Osteocyte (in vitro differentiated cells): ENCODE results near the gene BCAR1. TPM values are rescaled to one million over a fixed set of nuclear protein-coding genes. Genes with fewer than 3 reads are reported as not detected.
A peak's percentile ranks its signal among the peaks of the same experiment; 100 is the strongest.

ENCODE experiments used
- DNase-seq: peaks from one replicate; pipeline ENCODE4 v3.0.0; 2021; ENCODE audit warnings: mixed read lengths; ENCODE audit not compliant: unreplicated experiment; ENCODE audit errors: extremely low spot score
- H3K27ac Mint-ChIP-seq: one replicate; pipeline ENCODE4 v1.8.0; 2021; ENCODE audit warnings: mild to moderate bottlenecking, mixed read lengths; ENCODE audit not compliant: unreplicated experiment
- H3K27me3 Mint-ChIP-seq: one replicate; pipeline ENCODE4 v1.8.0; 2021; ENCODE audit warnings: mixed read lengths; ENCODE audit not compliant: unreplicated experiment
- H3K36me3 Mint-ChIP-seq: one replicate; pipeline ENCODE4 v1.8.0; 2021; ENCODE audit warnings: mixed read lengths; ENCODE audit not compliant: unreplicated experiment
- H3K4me1 Mint-ChIP-seq: one replicate; pipeline ENCODE4 v1.8.0; 2021; ENCODE audit warnings: mixed read lengths; ENCODE audit not compliant: unreplicated experiment
- H3K4me3 Mint-ChIP-seq: one replicate; pipeline ENCODE4 v1.8.0; 2021; ENCODE audit warnings: mild to moderate bottlenecking, moderate library complexity, mixed read lengths; ENCODE audit not compliant: unreplicated experiment
- H3K9me3 Mint-ChIP-seq: one replicate; pipeline ENCODE4 v1.8.0; 2021; ENCODE audit warnings: mixed read lengths; ENCODE audit not compliant: unreplicated experiment
- CTCF ChIP-seq: fragments of 200-600 bp; sonication (generic); IDR thresholded peaks from 2 replicates; pipeline ENCODE4 v1.5.0; 2021; ENCODE audit warnings: antibody characterized with exemption, mild to moderate bottlenecking, moderate library complexity
- total RNA-seq: library from RNA; stranded (reverse); gene quantifications from 2 replicates; pipeline ENCODE4 v1.2.1, GENCODE V29; 2021

Gene BCAR1
- total RNA-seq, 1 donor from 2014 or later = 138 TPM

DNA sequence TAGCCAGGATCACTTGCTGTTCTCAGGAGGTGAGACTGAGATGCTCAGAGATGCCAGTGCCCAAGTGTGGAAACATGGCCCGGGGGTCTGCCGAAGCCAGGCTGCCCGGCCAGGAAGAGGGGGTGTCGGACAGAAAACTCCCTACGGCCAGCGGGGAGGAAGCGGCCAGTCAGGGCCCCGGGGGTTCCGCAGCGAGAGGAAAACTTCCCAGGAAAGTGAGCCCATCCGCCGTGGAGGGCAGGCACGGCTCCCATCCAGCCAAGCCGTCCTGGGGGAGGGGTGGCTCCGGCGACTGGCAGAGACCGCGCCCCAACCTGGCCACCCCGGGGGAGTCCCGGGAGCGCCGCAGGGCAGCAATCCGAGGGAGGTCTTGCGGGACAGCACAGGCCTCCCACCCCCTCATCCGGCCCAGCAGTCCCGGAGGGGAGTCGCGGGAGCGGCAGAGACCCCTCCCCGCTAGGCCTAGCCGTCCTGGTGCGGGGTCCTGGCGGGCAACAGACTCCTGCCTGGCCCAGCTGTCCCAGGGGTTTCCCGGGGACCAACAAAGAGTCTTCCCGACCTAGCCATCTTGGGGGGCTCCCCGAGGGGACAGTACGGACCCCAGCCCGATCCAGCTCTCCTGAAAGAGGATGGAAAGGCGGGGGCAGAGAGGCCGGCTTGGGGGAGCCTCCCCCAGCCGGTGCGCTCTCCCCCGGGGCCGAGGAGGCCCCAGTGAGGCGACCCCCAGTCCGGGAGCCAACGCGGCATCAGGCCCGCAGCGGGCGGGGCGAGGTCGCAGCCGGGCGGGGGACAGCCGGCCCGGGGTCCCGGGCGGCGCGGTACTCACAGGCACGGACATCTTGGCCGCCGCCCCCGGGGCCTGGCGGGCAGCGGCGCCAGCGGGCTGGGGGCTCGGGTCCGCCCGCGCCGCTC lies 13.8 kb upstream of the BCAR1 start:
- Mint-ChIP-seq H3K9me3 (no peaks in the 10 kb centered on the region), H3K4me1 (peaks cover 62% of the 10 kb centered on the region), H3K27me3 (no peaks in the 10 kb centered on the region), H3K27ac (peak overlapping the region; percentile 93), H3K4me3 (peak overlapping the region; percentile 82), H3K36me3 (peaks cover 8% of the 10 kb centered on the region)
- TF ChIP-seq CTCF = no peak
- DNase-seq = no peak

DNA sequence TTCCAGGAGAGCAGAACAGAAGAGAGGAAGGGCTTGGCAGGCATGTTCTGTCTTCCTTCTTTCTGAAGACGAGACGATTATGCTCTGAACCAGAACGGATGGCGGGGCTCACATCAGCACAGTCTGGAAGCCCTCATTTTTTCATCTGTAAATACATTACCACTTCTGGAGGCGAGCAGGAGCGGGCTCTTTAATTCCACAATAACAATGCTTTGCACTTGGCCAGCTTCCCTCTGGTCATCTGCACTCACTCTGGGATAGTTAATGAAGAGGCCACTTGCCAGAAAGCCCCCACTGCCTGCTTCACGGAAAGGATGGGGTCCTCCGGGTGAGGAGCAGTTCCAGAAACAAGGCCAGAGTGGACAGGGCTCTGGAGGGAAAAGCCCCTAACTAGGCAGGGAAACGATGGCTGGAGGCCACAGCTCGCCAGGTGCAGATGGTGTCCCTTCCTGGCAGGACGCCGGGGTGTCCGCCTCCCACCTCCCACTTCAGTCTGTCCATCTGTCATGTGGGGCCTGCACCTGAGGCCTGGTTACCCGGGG lies 13.1 kb upstream of the BCAR1 start:
- no peaks in the 10 kb centered on the region for H3K27me3 Mint-ChIP-seq
- DNase-seq = no peak
- H3K4me3 Mint-ChIP-seq = peak overlapping the region; percentile 82
- H3K9me3 Mint-ChIP-seq = no peaks in the 10 kb centered on the region
- H3K27ac Mint-ChIP-seq = peak overlapping the region; percentile 93
- no peak for TF ChIP-seq CTCF
- H3K36me3 Mint-ChIP-seq = peaks cover 8% of the 10 kb centered on the region
- H3K4me1 Mint-ChIP-seq = peaks cover 59% of the 10 kb centered on the region

- Mint-ChIP-seq H3K9me3 (no peaks in the 10 kb centered on the region), H3K4me3 (peak overlapping the region; percentile 82), H3K36me3 (peaks cover 8% of the 10 kb centered on the region), H3K27ac (peak overlapping the region; percentile 93), H3K4me1 (peaks cover 61% of the 10 kb centered on the region), H3K27me3 (no peaks in the 10 kb centered on the region)
- no peak for DNase-seq
- no peak for TF ChIP-seq CTCF
Measured at GRCh38 chr16:75263963-75264445, 12.6 kb upstream of the BCAR1 start.

DNA sequence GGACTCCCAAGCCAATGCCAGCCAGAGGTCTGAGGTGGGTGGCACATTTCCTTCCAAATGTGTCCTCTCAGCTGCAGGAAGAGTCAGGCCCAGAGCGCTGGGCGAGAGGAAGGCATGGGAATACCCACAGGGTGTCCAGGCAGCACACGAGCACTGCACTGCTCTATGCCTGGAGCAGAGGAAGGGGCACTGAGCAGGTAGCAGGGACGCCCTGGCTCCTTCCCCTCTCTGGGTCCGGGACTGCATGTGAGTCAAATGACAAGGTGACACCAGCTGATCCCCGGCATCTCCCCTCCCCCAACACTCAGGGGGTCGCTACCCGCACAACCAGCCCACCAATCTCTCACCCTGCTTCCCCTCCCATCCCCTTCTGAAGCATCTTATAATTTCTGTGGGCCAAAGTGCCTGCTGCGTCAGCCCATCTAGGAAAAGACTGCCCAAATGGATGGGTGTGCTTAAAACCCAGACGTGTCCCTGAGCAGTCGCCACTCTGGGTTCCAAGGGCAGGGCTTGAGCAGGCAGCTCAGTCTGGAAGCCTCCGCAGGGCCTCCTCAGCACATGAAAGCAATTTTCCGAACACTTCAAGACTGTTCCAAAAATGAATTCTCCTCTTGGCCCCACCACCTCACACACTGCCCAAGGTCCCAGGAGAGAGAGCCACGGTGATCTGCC lies 12.0 kb upstream of the BCAR1 start:
- no peak for TF ChIP-seq CTCF
- Mint-ChIP-seq H3K27ac (peak overlapping the region; percentile 93), H3K27me3 (no peaks in the 10 kb centered on the region), H3K9me3 (no peaks in the 10 kb centered on the region), H3K4me1 (peaks cover 67% of the 10 kb centered on the region), H3K4me3 (peak overlapping the region; percentile 82), H3K36me3 (peaks cover 8% of the 10 kb centered on the region)
- no peak for DNase-seq

- H3K4me1 Mint-ChIP-seq = peaks cover 68% of the 10 kb centered on the region
- no peak for TF ChIP-seq CTCF
- H3K36me3 Mint-ChIP-seq = peaks cover 8% of the 10 kb centered on the region
- no peaks in the 10 kb centered on the region for H3K9me3 Mint-ChIP-seq
- H3K27ac Mint-ChIP-seq = peak overlapping the region; percentile 93
- no peaks in the 10 kb centered on the region for H3K27me3 Mint-ChIP-seq
- H3K4me3 Mint-ChIP-seq = peak overlapping the region; percentile 82
- DNase-seq = no peak
Measured at GRCh38 chr16:75262800-75263127, 11.3 kb upstream of the BCAR1 start.
